Measurements from ENCODE around the gene TALDO1.

DNA sequence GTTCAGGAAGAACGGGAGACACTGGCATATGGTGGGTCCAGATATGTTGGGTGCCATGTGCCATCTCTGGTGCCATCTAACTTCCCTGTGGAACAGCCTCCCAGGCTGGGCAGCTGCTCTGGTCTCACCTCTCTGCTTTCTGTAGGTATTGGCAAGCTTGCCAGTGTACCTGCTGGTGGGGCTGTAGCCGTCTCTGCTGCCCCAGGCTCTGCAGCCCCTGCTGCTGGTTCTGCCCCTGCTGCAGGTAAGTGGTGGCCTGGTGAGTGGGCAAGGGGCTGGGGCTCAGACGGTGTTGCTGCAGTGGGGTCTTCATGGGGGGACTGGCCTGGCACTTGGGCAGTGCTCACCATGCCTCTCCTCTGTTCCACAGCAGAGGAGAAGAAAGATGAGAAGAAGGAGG is 65.1 kb downstream of the TALDO1 start:
- TF ChIP-seq EZH2 (IDR thresholded peaks at IDR 0.05; ENCODE audit: low read depth, low read length, severe bottlenecking) (no peak), JUN (IDR thresholded peaks at IDR 0.05; ENCODE audit: low read depth, low read length) (no peak), POLR2A (IDR thresholded peaks at IDR 0.05; ENCODE audit: control extremely low read depth in 1 of 2, low read depth in 2 of 2, low read length in 2 of 2) (no peak; a peak in 1 of 3 replicates), RAD21 (IDR thresholded peaks at IDR 0.05 in 1 of 2, conservative IDR thresholded peaks at IDR 0.05 in 1 of 2; ENCODE audit: low read depth in 2 of 2, low read length in 2 of 2) (no peak), KDM5A (IDR thresholded peaks at IDR 0.05; ENCODE audit: low read length) (no peak), ATF3 (IDR thresholded peaks at IDR 0.05; ENCODE audit: insufficient read depth, low read depth, low read length) (no peak), CEBPB (IDR thresholded peaks at IDR 0.05; ENCODE audit: low read depth, low read length) (no peak), TBP (IDR thresholded peaks at IDR 0.05; ENCODE audit: low read depth, low read length) (no peak), TCF12 (IDR thresholded peaks at IDR 0.05; ENCODE audit: low read depth, low read length) (no peak), RNF2 (IDR thresholded peaks at IDR 0.05; ENCODE audit: borderline replicate concordance, low read depth, low read length, missing control alignments, poor library complexity, severe bottlenecking) (no peak), SAP30 (IDR thresholded peaks at IDR 0.05; ENCODE audit: insufficient read depth, insufficient replicate concordance, low read length) (no peak)
- TF ChIP-seq, protein P1, sequence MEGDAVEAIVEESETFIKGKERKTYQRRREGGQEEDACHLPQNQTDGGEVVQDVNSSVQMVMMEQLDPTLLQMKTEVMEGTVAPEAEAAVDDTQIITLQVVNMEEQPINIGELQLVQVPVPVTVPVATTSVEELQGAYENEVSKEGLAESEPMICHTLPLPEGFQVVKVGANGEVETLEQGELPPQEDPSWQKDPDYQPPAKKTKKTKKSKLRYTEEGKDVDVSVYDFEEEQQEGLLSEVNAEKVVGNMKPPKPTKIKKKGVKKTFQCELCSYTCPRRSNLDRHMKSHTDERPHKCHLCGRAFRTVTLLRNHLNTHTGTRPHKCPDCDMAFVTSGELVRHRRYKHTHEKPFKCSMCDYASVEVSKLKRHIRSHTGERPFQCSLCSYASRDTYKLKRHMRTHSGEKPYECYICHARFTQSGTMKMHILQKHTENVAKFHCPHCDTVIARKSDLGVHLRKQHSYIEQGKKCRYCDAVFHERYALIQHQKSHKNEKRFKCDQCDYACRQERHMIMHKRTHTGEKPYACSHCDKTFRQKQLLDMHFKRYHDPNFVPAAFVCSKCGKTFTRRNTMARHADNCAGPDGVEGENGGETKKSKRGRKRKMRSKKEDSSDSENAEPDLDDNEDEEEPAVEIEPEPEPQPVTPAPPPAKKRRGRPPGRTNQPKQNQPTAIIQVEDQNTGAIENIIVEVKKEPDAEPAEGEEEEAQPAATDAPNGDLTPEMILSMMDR (IDR thresholded peaks at IDR 0.05; ENCODE audit: control extremely low read depth in 1 of 3, insufficient read depth in 1 of 3, low read depth in 1 of 3, low read length in 3 of 3) = no peak

Measured in H1 (cell line).